ENCODE data around the gene SLC24A4.

Gene SLC24A4

DNA sequence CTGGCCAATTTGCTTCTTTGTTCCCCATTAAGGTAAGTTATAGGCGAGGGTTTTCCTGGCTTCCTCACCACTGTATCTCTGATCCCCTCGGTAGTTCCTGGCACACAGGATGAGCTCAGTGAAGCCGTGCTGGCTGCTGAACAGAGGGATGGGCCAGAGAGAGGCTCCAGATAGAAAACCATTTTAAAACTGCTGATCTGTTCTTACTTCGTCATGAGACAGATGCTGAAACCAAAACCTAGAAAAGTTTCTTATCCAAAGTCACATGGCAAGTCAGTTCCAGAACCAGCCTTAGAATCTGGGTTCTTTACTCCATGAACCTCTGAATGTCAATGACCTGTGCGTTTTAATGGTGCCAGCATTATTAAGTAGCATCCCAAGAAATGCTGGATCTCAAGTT lies 114.3 kb downstream of the SLC24A4 start (continued):
- TF ChIP-seq, protein P1, sequence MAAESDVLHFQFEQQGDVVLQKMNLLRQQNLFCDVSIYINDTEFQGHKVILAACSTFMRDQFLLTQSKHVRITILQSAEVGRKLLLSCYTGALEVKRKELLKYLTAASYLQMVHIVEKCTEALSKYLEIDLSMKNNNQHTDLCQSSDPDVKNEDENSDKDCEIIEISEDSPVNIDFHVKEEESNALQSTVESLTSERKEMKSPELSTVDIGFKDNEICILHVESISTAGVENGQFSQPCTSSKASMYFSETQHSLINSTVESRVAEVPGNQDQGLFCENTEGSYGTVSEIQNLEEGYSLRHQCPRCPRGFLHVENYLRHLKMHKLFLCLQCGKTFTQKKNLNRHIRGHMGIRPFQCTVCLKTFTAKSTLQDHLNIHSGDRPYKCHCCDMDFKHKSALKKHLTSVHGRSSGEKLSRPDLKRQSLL (tag by site-specific recombination; IDR thresholded peaks at IDR 0.05) = no peak
- TF ChIP-seq, protein P2, sequence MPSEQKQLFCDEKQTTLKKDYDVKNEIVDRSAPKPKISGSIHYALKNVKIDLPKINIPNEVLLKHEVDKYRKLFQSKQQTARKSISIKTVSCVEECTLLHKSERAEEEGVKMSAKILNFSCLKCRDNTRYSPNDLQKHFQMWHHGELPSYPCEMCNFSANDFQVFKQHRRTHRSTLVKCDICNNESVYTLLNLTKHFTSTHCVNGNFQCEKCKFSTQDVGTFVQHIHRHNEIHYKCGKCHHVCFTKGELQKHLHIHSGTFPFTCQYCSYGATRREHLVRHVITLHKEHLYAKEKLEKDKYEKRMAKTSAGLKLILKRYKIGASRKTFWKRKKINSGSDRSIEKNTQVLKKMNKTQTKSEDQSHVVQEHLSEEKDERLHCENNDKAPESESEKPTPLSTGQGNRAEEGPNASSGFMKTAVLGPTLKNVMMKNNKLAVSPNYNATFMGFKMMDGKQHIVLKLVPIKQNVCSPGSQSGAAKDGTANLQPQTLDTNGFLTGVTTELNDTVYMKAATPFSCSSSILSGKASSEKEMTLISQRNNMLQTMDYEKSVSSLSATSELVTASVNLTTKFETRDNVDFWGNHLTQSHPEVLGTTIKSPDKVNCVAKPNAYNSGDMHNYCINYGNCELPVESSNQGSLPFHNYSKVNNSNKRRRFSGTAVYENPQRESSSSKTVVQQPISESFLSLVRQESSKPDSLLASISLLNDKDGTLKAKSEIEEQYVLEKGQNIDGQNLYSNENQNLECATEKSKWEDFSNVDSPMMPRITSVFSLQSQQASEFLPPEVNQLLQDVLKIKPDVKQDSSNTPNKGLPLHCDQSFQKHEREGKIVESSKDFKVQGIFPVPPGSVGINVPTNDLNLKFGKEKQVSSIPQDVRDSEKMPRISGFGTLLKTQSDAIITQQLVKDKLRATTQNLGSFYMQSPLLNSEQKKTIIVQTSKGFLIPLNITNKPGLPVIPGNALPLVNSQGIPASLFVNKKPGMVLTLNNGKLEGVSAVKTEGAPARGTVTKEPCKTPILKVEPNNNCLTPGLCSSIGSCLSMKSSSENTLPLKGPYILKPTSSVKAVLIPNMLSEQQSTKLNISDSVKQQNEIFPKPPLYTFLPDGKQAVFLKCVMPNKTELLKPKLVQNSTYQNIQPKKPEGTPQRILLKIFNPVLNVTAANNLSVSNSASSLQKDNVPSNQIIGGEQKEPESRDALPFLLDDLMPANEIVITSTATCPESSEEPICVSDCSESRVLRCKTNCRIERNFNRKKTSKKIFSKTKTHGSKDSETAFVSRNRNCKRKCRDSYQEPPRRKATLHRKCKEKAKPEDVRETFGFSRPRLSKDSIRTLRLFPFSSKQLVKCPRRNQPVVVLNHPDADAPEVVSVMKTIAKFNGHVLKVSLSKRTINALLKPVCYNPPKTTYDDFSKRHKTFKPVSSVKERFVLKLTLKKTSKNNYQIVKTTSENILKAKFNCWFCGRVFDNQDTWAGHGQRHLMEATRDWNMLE (tag by site-specific recombination; conservative IDR thresholded peaks at IDR 0.05; ENCODE audit: low read depth) = no peak
- TF ChIP-seq ZNF211 (tag by site-specific recombination; IDR thresholded peaks at IDR 0.05; ENCODE audit: low read depth) = no peak
- TF ChIP-seq ZNF133 (tag by site-specific recombination; IDR thresholded peaks at IDR 0.05) = no peak

DNA sequence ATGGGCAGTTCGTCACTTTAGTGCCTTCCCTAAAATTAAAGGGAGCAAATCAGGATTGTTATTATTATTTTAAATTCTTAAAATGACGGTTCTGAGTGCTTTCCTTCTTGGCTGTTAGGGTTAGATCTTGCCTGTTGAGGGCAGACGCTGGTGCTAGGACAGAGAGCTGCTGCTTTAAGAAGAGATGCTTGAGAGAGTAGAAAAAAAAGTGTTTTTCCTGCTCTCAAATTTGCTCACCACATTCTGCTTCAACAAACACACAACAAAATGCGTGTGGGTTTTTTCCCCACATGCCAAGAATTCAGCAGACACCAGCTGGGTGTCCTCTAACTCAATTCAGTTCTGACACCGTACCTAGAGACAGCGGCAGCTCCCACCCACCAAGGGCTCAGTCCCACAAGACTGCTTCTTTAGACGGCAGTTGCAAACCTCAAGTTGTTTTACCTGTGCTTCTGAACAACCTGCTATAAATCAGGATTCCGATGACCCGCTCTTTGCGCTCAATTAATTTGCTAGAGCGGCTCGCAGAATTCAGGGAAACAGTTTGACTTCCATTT lies 114.8 kb downstream of the SLC24A4 start:
- H3K9me3 ChIP-seq (ENCODE audit: control insufficient read depth, insufficient read depth, low read depth, low read length) = no peaks in the 10 kb centered on the region
- CTCF ChIA-PET = no interaction called here
- no peaks in the 10 kb centered on the region for H3K36me3 ChIP-seq (ENCODE audit: control insufficient read depth in 2 of 2, insufficient read depth in 1 of 2, low read length in 2 of 2)
- no peaks in the 10 kb centered on the region for H3K4me1 ChIP-seq (ENCODE audit: control insufficient read depth, insufficient read depth, low read length)
- POLR2A ChIA-PET = no interaction called here
- no peak overlapping the region for H3K27ac ChIP-seq (ENCODE audit: extremely low read depth, low read depth, low read length)
- no peak overlapping the region for H3K4me3 ChIP-seq (ENCODE audit: low read depth, low read length)
- TF ChIP-seq, protein P3, sequence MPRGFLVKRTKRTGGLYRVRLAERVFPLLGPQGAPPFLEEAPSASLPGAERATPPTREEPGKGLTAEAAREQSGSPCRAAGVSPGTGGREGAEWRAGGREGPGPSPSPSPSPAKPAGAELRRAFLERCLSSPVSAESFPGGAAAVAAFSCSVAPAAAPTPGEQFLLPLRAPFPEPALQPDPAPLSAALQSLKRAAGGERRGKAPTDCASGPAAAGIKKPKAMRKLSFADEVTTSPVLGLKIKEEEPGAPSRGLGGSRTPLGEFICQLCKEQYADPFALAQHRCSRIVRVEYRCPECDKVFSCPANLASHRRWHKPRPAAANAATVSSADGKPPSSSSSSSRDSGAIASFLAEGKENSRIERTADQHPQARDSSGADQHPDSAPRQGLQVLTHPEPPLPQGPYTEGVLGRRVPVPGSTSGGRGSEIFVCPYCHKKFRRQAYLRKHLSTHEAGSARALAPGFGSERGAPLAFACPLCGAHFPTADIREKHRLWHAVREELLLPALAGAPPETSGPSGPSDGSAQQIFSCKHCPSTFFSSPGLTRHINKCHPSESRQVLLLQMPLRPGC (tag by site-specific recombination; IDR thresholded peaks at IDR 0.05) = no peak
- no peak for TF ChIP-seq RBAK (tag by site-specific recombination; IDR thresholded peaks at IDR 0.05)
- no peak for TF ChIP-seq ZNF350 (tag by site-specific recombination; IDR thresholded peaks at IDR 0.05)
- TF ChIP-seq, protein P4, sequence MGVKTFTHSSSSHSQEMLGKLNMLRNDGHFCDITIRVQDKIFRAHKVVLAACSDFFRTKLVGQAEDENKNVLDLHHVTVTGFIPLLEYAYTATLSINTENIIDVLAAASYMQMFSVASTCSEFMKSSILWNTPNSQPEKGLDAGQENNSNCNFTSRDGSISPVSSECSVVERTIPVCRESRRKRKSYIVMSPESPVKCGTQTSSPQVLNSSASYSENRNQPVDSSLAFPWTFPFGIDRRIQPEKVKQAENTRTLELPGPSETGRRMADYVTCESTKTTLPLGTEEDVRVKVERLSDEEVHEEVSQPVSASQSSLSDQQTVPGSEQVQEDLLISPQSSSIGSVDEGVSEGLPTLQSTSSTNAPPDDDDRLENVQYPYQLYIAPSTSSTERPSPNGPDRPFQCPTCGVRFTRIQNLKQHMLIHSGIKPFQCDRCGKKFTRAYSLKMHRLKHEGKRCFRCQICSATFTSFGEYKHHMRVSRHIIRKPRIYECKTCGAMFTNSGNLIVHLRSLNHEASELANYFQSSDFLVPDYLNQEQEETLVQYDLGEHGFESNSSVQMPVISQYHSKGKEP (tag by site-specific recombination; IDR thresholded peaks at IDR 0.05) = no peak
- TF ChIP-seq WT1 (tag by site-specific recombination; IDR thresholded peaks at IDR 0.05) = no peak
- no peak for TF ChIP-seq ZNF112 (tag by site-specific recombination; IDR thresholded peaks at IDR 0.05)
- no peak for TF ChIP-seq TRIM28 (IDR thresholded peaks at IDR 0.05; ENCODE audit: borderline replicate concordance, low read length)
- TF ChIP-seq, protein P5, sequence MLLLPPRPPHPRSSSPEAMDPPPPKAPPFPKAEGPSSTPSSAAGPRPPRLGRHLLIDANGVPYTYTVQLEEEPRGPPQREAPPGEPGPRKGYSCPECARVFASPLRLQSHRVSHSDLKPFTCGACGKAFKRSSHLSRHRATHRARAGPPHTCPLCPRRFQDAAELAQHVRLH (tag by site-specific recombination; IDR thresholded peaks at IDR 0.05) = no peak
- TF ChIP-seq, protein P6, sequence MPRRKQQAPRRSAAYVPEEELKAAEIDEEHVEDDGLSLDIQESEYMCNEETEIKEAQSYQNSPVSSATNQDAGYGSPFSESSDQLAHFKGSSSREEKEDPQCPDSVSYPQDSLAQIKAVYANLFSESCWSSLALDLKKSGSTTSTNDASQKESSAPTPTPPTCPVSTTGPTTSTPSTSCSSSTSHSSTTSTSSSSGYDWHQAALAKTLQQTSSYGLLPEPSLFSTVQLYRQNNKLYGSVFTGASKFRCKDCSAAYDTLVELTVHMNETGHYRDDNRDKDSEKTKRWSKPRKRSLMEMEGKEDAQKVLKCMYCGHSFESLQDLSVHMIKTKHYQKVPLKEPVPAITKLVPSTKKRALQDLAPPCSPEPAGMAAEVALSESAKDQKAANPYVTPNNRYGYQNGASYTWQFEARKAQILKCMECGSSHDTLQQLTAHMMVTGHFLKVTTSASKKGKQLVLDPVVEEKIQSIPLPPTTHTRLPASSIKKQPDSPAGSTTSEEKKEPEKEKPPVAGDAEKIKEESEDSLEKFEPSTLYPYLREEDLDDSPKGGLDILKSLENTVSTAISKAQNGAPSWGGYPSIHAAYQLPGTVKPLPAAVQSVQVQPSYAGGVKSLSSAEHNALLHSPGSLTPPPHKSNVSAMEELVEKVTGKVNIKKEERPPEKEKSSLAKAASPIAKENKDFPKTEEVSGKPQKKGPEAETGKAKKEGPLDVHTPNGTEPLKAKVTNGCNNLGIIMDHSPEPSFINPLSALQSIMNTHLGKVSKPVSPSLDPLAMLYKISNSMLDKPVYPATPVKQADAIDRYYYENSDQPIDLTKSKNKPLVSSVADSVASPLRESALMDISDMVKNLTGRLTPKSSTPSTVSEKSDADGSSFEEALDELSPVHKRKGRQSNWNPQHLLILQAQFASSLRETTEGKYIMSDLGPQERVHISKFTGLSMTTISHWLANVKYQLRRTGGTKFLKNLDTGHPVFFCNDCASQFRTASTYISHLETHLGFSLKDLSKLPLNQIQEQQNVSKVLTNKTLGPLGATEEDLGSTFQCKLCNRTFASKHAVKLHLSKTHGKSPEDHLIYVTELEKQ (tag by site-specific recombination; IDR thresholded peaks at IDR 0.05; ENCODE audit: borderline replicate concordance) = no peak
- TF ChIP-seq, protein P7, sequence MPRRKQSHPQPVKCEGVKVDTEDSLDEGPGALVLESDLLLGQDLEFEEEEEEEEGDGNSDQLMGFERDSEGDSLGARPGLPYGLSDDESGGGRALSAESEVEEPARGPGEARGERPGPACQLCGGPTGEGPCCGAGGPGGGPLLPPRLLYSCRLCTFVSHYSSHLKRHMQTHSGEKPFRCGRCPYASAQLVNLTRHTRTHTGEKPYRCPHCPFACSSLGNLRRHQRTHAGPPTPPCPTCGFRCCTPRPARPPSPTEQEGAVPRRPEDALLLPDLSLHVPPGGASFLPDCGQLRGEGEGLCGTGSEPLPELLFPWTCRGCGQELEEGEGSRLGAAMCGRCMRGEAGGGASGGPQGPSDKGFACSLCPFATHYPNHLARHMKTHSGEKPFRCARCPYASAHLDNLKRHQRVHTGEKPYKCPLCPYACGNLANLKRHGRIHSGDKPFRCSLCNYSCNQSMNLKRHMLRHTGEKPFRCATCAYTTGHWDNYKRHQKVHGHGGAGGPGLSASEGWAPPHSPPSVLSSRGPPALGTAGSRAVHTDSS (tag by site-specific recombination; IDR thresholded peaks at IDR 0.05) = no peak
- no peak for TF ChIP-seq EGR2 (tag by site-specific recombination; IDR thresholded peaks at IDR 0.05; ENCODE audit: low read depth)
- no peak for TF ChIP-seq ZNF670 (tag by site-specific recombination; IDR thresholded peaks at IDR 0.05; ENCODE audit: low read depth)
- TF ChIP-seq SP2 (tag by site-specific recombination; IDR thresholded peaks at IDR 0.05) = no peak
- TF ChIP-seq ZSCAN23 (tag by site-specific recombination; IDR thresholded peaks at IDR 0.05) = no peak
- TF ChIP-seq, protein P8, sequence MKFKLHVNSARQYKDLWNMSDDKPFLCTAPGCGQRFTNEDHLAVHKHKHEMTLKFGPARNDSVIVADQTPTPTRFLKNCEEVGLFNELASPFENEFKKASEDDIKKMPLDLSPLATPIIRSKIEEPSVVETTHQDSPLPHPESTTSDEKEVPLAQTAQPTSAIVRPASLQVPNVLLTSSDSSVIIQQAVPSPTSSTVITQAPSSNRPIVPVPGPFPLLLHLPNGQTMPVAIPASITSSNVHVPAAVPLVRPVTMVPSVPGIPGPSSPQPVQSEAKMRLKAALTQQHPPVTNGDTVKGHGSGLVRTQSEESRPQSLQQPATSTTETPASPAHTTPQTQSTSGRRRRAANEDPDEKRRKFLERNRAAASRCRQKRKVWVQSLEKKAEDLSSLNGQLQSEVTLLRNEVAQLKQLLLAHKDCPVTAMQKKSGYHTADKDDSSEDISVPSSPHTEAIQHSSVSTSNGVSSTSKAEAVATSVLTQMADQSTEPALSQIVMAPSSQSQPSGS (tag by site-specific recombination; IDR thresholded peaks at IDR 0.05; ENCODE audit: low read depth) = no peak
- TF ChIP-seq ZNF174 (tag by site-specific recombination; IDR thresholded peaks at IDR 0.05) = no peak

Measured in HEK293 (cell line).